HepG2 (cell line): Measurements from ENCODE around the gene GSTA1. TPM values are rescaled to one million over a fixed set of nuclear protein-coding genes. Genes with fewer than 3 reads are reported as not detected.

Experiments
- ATAC-seq: fragments of 200-7000 bp; cut with Tn5 transposase; 3 replicates; pipeline ENCODE4 v1.9.1; 2020; ENCODE audit warnings: mild to moderate bottlenecking, moderate library complexity
- BruUV-seq: library from RNA; stranded (reverse); fragments of 400-500 nt; replicated peaks from 2 replicates; lab custom pipeline; 2021; lab: Mats Ljungman, UMichigan
- CTCF ChIA-PET: fragments of 300-600 bp; formaldehyde crosslinking; extraction: SDS; loops from one replicate; lab custom pipeline; 2021; ENCODE audit warnings: low total read pairs, inconsistent platforms, low intra/inter-chr PET ratio; lab: Yijun Ruan, JAX
- POLR2A ChIA-PET: fragments of 350-600 bp; sonication (Branson Sonifier 250); formaldehyde crosslinking; loops from one replicate; lab custom pipeline; 2020; ENCODE audit warnings: antibody characterized with exemption, inconsistent platforms; lab: Yijun Ruan, JAX
- DNase-seq: peaks from one replicate; pipeline ENCODE4 v3.0.0-alpha.2; 2015; ENCODE audit warnings: low spot score
- FAIRE-seq: peaks from 3 replicates; lab custom pipeline; 2011; peaks lifted over from hg19 to GRCh38; lab: Jason Lieb, UNC
- H2AFZ ChIP-seq: one replicate; pipeline ENCODE4 v1.6.1; 2011; ENCODE audit warnings: low read length, inconsistent platforms
- H3K27ac ChIP-seq: fragments of 300-600 bp; 3 replicates; pipeline ENCODE4 v1.8.0; 2011; ENCODE audit warnings: mixed run types, mild to moderate bottlenecking, mixed read lengths, low read length, inconsistent platforms; ENCODE audit not compliant: insufficient read depth; ENCODE audit errors: extremely low read length
- H3K27me3 ChIP-seq, 2 experiments: fragments of 200-600 bp in 1 of 2; 2 replicates in 1 of 2; 3 replicates in 1 of 2; pipeline versions ENCODE4 v1.6.0 to v1.8.0; 2011; ENCODE audit warnings: low read length in 2 of 2, mild to moderate bottlenecking in 2 of 2, moderate library complexity in 2 of 2, inconsistent platforms in 1 of 2; ENCODE audit not compliant: insufficient read depth in 2 of 2, control insufficient read depth in 1 of 2
- H3K36me3 ChIP-seq, 2 experiments: fragments of 200-600 bp in 1 of 2; replicated peaks in 1 of 2; 2 replicates in 1 of 2; 3 replicates in 1 of 2; pipeline versions ENCODE4 v1.5.1 to v1.8.0; 2011; ENCODE audit warnings: low read length in 2 of 2, inconsistent platforms in 1 of 2; ENCODE audit not compliant: insufficient read depth in 2 of 2, control insufficient read depth in 1 of 2
- H3K4me1 ChIP-seq: 2 replicates; pipeline ENCODE4 v1.5.1; 2012; ENCODE audit warnings: low read length, inconsistent platforms; ENCODE audit not compliant: insufficient read depth
- H3K4me2 ChIP-seq: 2 replicates; pipeline ENCODE4 v1.6.0; 2011; ENCODE audit warnings: low read depth, low read length, inconsistent platforms
- H3K4me3 ChIP-seq, 3 experiments: fragments of 200-600 bp in 1 of 3; sonication (generic), shearing (Covaris generic) in 1 of 3; replicated peaks in 1 of 3; 2 replicates each; pipeline ENCODE4 v1.5.1; 2011 to 2016; ENCODE audit warnings: low read length in 3 of 3, inconsistent platforms in 2 of 3, low read depth in 2 of 3, mild to moderate bottlenecking in 2 of 3, control low read depth in 1 of 3, mixed read lengths in 1 of 3; ENCODE audit not compliant: insufficient read depth in 1 of 3
- H3K79me2 ChIP-seq: one replicate; pipeline ENCODE4 v1.6.1; 2011; ENCODE audit warnings: low read length, inconsistent platforms; ENCODE audit not compliant: insufficient read depth
- H3K9ac ChIP-seq: 2 replicates; pipeline ENCODE4 v1.6.0; 2011; ENCODE audit warnings: mild to moderate bottlenecking, low read depth, low read length, inconsistent platforms; ENCODE audit not compliant: insufficient read depth
- H3K9me3 ChIP-seq: 2 replicates; pipeline ENCODE4 v1.5.1; 2012; ENCODE audit warnings: mild to moderate bottlenecking, low read length
- H4K20me1 ChIP-seq: 2 replicates; pipeline ENCODE4 v1.6.0; 2011; ENCODE audit warnings: inconsistent platforms, mild to moderate bottlenecking, low read length, moderate library complexity; ENCODE audit not compliant: insufficient read depth
- ATF7 ChIP-seq, 2 experiments: fragments of 450-650 bp in 1 of 2; sonication (generic) in 1 of 2; formaldehyde crosslinking in 1 of 2; IDR thresholded peaks; 2 replicates each; pipeline versions ENCODE4 v1.4.0 to v1.6.1; 2016 to 2020; ENCODE audit warnings: antibody characterized with exemption in 1 of 2, mild to moderate bottlenecking in 1 of 2, missing genetic modification reagents in 1 of 2
- CREB1 ChIP-seq, 2 experiments: fragments of 450-650 bp in 1 of 2; IDR thresholded peaks; 2 replicates each; pipeline ENCODE4 v1.6.1; 2016 to 2017; ENCODE audit warnings: control low read depth in 1 of 2, mild to moderate bottlenecking in 1 of 2, missing compliant biosample characterization in 1 of 2, missing genetic modification characterization in 1 of 2
- DNMT3B ChIP-seq: conservative IDR thresholded peaks from 2 replicates; pipeline ENCODE4 v1.6.1; 2016; ENCODE audit warnings: missing biosample characterization, control low read depth
- HNRNPH1 ChIP-seq: fragments of 200-400 bp; formaldehyde crosslinking; optimal IDR thresholded peaks from 2 replicates; pipeline ENCODE3; 2017; ENCODE audit warnings: mild to moderate bottlenecking, low read depth, low read length
- SP1 ChIP-seq, 2 experiments: fragments of 450-650 bp in 1 of 2; sonication (generic) in 1 of 2; formaldehyde crosslinking in 1 of 2; IDR thresholded peaks; 2 replicates each; pipeline versions ENCODE4 v1.4.0 to v1.6.1; 2016 to 2020; ENCODE audit warnings: missing genetic modification reagents in 1 of 2
- WIZ ChIP-seq: sonication (generic); formaldehyde crosslinking; IDR thresholded peaks from 2 replicates; pipeline ENCODE4 v1.5.1; 2020; ENCODE audit warnings: mild to moderate bottlenecking, missing genetic modification reagents
- ZNF207 ChIP-seq: fragments of 450-650 bp; IDR thresholded peaks from 2 replicates; pipeline ENCODE4 v1.6.1; 2016; ENCODE audit warnings: antibody characterized with exemption, borderline replicate concordance
- WGBS: methylation state at CpG from one replicate; pipeline ENCODE4 v1.1.6; 2017; ENCODE audit warnings: low lambda C conversion rate; 5-methylcytosine and 5-hydroxymethylcytosine counted together
- in situ Hi-C: cut with HindIII; loops from 2 replicates; pipeline ENCODE4 v1.10.0; 2017; ENCODE audit warnings: low pct_unique_long_range_greater_than_20kb; ENCODE audit not compliant: extremely low pct_ligation_motif_present
- intact Hi-C: fragments of 100-400 bp; cut with micrococcal nuclease; formaldehyde crosslinking; loops from one replicate; pipeline ENCODE4 v1.10.0; 2022; ENCODE audit not compliant: unreplicated experiment
- polyA plus RNA-seq, 8 experiments: library from polyadenylated mRNA; depleted of rRNA in 3 of 8; stranded (reverse) in 7 of 8; unstranded in 1 of 8; fragments of >200 nt; fragmentation: Illumina TruSeq in 4 of 8; extraction: Trizol in 4 of 8; gene quantifications; 2 replicates each; pipeline versions ENCODE4 v1.2.1 to v1.2.3, GENCODE V29; 2011 to 2016; ENCODE audit warnings: low read depth in 4 of 8, missing spikeins in 1 of 8, mixed read lengths in 1 of 8; ENCODE audit not compliant: insufficient read depth in 1 of 8
- total RNA-seq, 5 experiments: library from RNA; depleted of rRNA; stranded (reverse); fragments of >200 nt; fragmentation: Illumina TruSeq; extraction: Trizol; gene quantifications; 2 replicates each; pipeline ENCODE4 v1.2.3, GENCODE V29; 2016; ENCODE audit warnings: low read depth in 1 of 5
- TF ChIP-seq, protein P1 (sequence below): sonication (generic); formaldehyde crosslinking; IDR thresholded peaks from 2 replicates; pipeline ENCODE4 v1.4.0; 2020; ENCODE audit warnings: missing genetic modification reagents, mild to moderate bottlenecking, borderline replicate concordance
- TF ChIP-seq, protein P2 (sequence below): sonication (generic); formaldehyde crosslinking; IDR thresholded peaks from 2 replicates; pipeline ENCODE4 v1.9.0; 2021; ENCODE audit warnings: missing genetic modification reagents, borderline replicate concordance

Gene GSTA1
- total and polyA plus RNA-seq, 2 of the 13 experiments (the other 11 are each of a cell fraction or from before 2014, with no cell fraction given): 6.2 to 282 TPM

DNA sequence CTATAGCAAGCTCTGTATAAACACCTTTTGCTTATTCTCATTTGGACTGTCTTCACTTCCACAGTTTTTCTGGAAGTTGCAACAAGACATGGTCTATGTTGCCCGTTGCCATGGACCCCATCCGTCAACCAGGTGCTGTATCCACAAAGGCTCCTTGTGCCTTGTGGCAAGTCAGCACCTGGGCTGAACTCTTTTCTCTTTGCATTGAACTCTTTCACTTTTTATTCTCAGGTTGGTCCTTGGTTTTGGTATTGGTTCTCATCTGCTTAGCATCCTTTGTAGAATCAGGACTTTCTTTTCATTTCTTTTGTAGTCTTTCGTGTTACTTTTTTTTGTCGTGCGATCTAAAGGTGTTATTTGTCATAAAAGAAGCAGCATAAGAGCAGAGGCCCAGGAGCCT is 5.0 kb upstream of the GSTA1 start:
- Histone ChIP-seq H3K9ac (no peak overlapping the region), H3K79me2 (no peaks in the 10 kb centered on the region), H3K4me1 (peaks cover 25% of the 10 kb centered on the region), H3K36me3 (no peaks in the 10 kb centered on the region), H2AFZ (no peak overlapping the region), H3K4me2 (no peak overlapping the region), H3K27ac (no peak overlapping the region), H3K4me3 (no peak overlapping the region), H3K9me3 (no peaks in the 10 kb centered on the region), H4K20me1 (no peaks in the 10 kb centered on the region), H3K27me3 (no peaks in the 10 kb centered on the region)
- no peak for FAIRE-seq
- no peak for TF ChIP-seq ATF7 (IDR thresholded peaks at IDR 0.05)
- no peak for TF ChIP-seq ATF7 (CRISPR knock-in tag; IDR thresholded peaks at IDR 0.05)
- TF ChIP-seq HNRNPH1: no peak
- TF ChIP-seq CREB1 (IDR thresholded peaks at IDR 0.05): no peak
- TF ChIP-seq CREB1 (CRISPR knock-in tag; IDR thresholded peaks at IDR 0.05): no peak
- no peak for TF ChIP-seq SP1 (IDR thresholded peaks at IDR 0.05)
- TF ChIP-seq SP1 (CRISPR knock-in tag; IDR thresholded peaks at IDR 0.05): no peak
- TF ChIP-seq, protein P1, sequence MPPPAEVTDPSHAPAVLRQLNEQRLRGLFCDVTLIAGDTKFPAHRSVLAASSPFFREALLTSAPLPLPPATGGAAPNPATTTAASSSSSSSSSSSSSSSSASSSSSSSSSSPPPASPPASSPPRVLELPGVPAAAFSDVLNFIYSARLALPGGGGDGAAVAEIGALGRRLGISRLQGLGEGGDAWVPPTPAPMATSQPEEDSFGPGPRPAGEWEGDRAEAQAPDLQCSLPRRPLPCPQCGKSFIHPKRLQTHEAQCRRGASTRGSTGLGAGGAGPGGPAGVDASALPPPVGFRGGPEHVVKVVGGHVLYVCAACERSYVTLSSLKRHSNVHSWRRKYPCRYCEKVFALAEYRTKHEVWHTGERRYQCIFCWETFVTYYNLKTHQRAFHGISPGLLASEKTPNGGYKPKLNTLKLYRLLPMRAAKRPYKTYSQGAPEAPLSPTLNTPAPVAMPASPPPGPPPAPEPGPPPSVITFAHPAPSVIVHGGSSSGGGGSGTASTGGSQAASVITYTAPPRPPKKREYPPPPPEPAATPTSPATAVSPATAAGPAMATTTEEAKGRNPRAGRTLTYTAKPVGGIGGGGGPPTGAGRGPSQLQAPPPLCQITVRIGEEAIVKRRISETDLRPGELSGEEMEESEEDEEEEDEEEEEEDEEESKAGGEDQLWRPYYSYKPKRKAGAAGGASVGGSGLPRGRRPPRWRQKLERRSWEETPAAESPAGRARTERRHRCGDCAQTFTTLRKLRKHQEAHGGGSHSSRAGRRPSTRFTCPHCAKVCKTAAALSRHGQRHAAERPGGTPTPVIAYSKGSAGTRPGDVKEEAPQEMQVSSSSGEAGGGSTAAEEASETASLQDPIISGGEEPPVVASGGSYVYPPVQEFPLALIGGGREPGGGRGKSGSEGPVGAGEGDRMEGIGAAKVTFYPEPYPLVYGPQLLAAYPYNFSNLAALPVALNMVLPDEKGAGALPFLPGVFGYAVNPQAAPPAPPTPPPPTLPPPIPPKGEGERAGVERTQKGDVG (CRISPR knock-in tag): no peak
- TF ChIP-seq ZNF207: no peak
- TF ChIP-seq WIZ (CRISPR knock-in tag): no peak
- TF ChIP-seq, protein P2, sequence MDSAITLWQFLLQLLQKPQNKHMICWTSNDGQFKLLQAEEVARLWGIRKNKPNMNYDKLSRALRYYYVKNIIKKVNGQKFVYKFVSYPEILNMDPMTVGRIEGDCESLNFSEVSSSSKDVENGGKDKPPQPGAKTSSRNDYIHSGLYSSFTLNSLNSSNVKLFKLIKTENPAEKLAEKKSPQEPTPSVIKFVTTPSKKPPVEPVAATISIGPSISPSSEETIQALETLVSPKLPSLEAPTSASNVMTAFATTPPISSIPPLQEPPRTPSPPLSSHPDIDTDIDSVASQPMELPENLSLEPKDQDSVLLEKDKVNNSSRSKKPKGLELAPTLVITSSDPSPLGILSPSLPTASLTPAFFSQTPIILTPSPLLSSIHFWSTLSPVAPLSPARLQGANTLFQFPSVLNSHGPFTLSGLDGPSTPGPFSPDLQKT (CRISPR knock-in tag): no peak
- no peak for TF ChIP-seq DNMT3B
- intact Hi-C loops (no loop called here), in situ Hi-C loops (no loop called here)
- ChIA-PET POLR2A (no interaction called here), CTCF (no interaction called here)
- no peak for ATAC-seq
- no peak for DNase-seq
- no TSS peak for BruUV-seq
- WGBS: 86% methylated on average over 5 of the region's 5 CpGs
